Right hindlimb (tissue), 1 donor: ENCODE data around the gene PCTP.

Experiments used
- DNase-seq: peaks from one replicate; pipeline ENCODE4 v3.0.0-alpha.2; 2018

The PCTP gene

GRCh38 chr17:55728361-55728760, 22.5 kb upstream of the PCTP start:
- no peak for DNase-seq

GRCh38 chr17:55728833-55729232, 22.0 kb upstream of the PCTP start:
- DNase-seq, result no peak

- DNase-seq, result no peak
These were observed 21.4 kb upstream of the PCTP start for GRCh38 chr17:55729484-55729883.

GRCh38 chr17:55730380-55730779, 20.5 kb upstream of the PCTP start:
- DNase-seq, result no peak

GRCh38 chr17:55730808-55731207, 20.0 kb upstream of the PCTP start:
- no peak for DNase-seq

GRCh38 chr17:55731586-55732250, 19.1 kb upstream of the PCTP start:
- peak; percentile 64 for DNase-seq

GRCh38 chr17:55734128-55734781, 16.6 kb upstream of the PCTP start:
- peak; percentile 32 for DNase-seq

GRCh38 chr17:55735731-55736405, 15.0 kb upstream of the PCTP start:
- DNase-seq, result no peak

GRCh38 chr17:55737976-55738501, 12.8 kb upstream of the PCTP start:
- no peak for DNase-seq

- no peak for DNase-seq
These were observed 10.1 kb upstream of the PCTP start for GRCh38 chr17:55740511-55741355.

GRCh38 chr17:55741356-55741700, 9.5 kb upstream of the PCTP start:
- no peak for DNase-seq

- DNase-seq, result no peak
These were observed 8.4 kb upstream of the PCTP start for GRCh38 chr17:55742272-55743102.

- no peak for DNase-seq
These were observed 7.7 kb upstream of the PCTP start for GRCh38 chr17:55743103-55743679.

- DNase-seq, result no peak
These were observed 5.6 kb upstream of the PCTP start for GRCh38 chr17:55745258-55745657.

GRCh38 chr17:55746466-55746865, 4.4 kb upstream of the PCTP start:
- DNase-seq, result no peak

- no peak for DNase-seq
These were observed 3.6 kb upstream of the PCTP start for GRCh38 chr17:55747209-55747608.

- DNase-seq, result no peak
These were observed 2.0 kb upstream of the PCTP start for GRCh38 chr17:55748841-55749240.

- no peak for DNase-seq
These were observed 866 bp upstream of the PCTP start for GRCh38 chr17:55749985-55750384.

- DNase-seq, result no peak
These were observed 934 bp downstream of the PCTP start for GRCh38 chr17:55751720-55752250.

- DNase-seq, result no peak
These were observed 5.8 kb downstream of the PCTP start for GRCh38 chr17:55756689-55757088.

- DNase-seq, result no peak
These were observed 6.8 kb downstream of the PCTP start for GRCh38 chr17:55757659-55758058.

GRCh38 chr17:55758171-55758570, 7.3 kb downstream of the PCTP start:
- DNase-seq, result no peak
